ENCODE results near the gene TDRD12.

- TF ChIP-seq ZBTB10 (tag by site-specific recombination; IDR thresholded peaks at IDR 0.05) = no peak
- TF ChIP-seq REST (tag by site-specific recombination; IDR thresholded peaks at IDR 0.05) = no peak
- TF ChIP-seq ZNF585B (tag by site-specific recombination; IDR thresholded peaks at IDR 0.05) = no peak
- no peak for TF ChIP-seq MYNN (tag by site-specific recombination; IDR thresholded peaks at IDR 0.05; ENCODE audit: borderline replicate concordance)
- TF ChIP-seq ZNF416 (tag by site-specific recombination; IDR thresholded peaks at IDR 0.05) = no peak
- no peak for TF ChIP-seq ZNF280C (tag by site-specific recombination; IDR thresholded peaks at IDR 0.05)
- no peak for TF ChIP-seq CTCF (tag by site-specific recombination; IDR thresholded peaks at IDR 0.05)
- no peak for TF ChIP-seq ZNF24 (tag by site-specific recombination; IDR thresholded peaks at IDR 0.05)
- no peak for TF ChIP-seq ZNF37A (tag by site-specific recombination; IDR thresholded peaks at IDR 0.05)
- no peak for TF ChIP-seq ZNF174 (tag by site-specific recombination; IDR thresholded peaks at IDR 0.05)
These were observed 31.0 kb downstream of the TDRD12 start for GRCh38 chr19:32750441-32751055.
